ENCODE results near the gene BFSP2.

Gene BFSP2

DNA sequence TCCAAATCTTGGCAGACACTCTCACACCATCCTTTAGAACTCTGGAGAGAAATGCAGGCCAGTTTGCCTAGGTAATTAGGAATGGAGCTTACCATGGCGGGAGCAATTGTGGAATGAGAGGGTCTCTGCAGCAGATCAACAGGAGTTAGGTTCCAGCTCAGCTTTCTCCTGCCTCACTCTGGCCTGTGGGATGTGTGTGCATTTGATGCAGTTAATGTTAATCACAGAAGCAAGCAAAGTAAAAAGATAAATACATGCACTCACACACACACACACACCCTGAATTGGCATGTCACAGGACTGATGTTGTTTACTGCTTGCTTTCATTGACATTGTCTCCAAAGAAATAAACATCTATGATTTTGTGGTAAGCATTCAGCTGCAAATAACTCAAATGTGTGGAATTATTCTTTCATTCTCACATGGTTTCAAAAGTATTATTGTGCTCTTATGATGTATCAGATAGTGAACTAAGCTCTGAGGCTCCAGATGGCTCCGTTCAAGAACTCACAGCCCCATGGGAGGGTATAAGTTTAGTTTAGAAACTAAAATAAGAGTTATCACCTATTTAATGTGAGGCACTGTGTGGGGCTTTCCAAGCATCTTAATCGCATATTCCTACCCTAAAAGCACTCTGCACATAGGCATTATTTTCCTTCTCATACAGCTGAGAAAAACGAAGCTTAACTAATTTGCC, 31.3 kb upstream of the BFSP2 start:
- Histone ChIP-seq H3K27me3 (ENCODE audit: control insufficient read depth, low read length) (no peaks in the 10 kb centered on the region), H3K27ac (ENCODE audit: low read depth, low read length) (no peak overlapping the region), H3K4me2 (ENCODE audit: low read length) (no peak overlapping the region), H3K9me2 (replicated peaks; ENCODE audit: control insufficient read depth, low read length) (no peaks in the 10 kb centered on the region), H3K4me3 (ENCODE audit: low read length) (no peak overlapping the region), H4K20me1 (ENCODE audit: control insufficient read depth, insufficient read depth, low read depth, low read length) (no peaks in the 10 kb centered on the region), H3K9me3 (ENCODE audit: control insufficient read depth, insufficient read depth, low read length) (no peaks in the 10 kb centered on the region), H3K4me1 (ENCODE audit: control insufficient read depth, low read length) (no peaks in the 10 kb centered on the region), H3K79me2 (ENCODE audit: control insufficient read depth, low read length) (no peaks in the 10 kb centered on the region), H3F3A (ENCODE audit: control insufficient read depth, insufficient read depth) (no peaks in the 10 kb centered on the region), H3K36me3 (ENCODE audit: control insufficient read depth, low read length) (no peaks in the 10 kb centered on the region)
- TF ChIP-seq, protein P1, sequence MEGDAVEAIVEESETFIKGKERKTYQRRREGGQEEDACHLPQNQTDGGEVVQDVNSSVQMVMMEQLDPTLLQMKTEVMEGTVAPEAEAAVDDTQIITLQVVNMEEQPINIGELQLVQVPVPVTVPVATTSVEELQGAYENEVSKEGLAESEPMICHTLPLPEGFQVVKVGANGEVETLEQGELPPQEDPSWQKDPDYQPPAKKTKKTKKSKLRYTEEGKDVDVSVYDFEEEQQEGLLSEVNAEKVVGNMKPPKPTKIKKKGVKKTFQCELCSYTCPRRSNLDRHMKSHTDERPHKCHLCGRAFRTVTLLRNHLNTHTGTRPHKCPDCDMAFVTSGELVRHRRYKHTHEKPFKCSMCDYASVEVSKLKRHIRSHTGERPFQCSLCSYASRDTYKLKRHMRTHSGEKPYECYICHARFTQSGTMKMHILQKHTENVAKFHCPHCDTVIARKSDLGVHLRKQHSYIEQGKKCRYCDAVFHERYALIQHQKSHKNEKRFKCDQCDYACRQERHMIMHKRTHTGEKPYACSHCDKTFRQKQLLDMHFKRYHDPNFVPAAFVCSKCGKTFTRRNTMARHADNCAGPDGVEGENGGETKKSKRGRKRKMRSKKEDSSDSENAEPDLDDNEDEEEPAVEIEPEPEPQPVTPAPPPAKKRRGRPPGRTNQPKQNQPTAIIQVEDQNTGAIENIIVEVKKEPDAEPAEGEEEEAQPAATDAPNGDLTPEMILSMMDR (IDR thresholded peaks at IDR 0.05; ENCODE audit: low read depth, low read length, poor library complexity, severe bottlenecking), result no peak
- TF ChIP-seq EZH2phosphoT487 (IDR thresholded peaks at IDR 0.05; ENCODE audit: borderline replicate concordance, low read length), result no peak

DNA sequence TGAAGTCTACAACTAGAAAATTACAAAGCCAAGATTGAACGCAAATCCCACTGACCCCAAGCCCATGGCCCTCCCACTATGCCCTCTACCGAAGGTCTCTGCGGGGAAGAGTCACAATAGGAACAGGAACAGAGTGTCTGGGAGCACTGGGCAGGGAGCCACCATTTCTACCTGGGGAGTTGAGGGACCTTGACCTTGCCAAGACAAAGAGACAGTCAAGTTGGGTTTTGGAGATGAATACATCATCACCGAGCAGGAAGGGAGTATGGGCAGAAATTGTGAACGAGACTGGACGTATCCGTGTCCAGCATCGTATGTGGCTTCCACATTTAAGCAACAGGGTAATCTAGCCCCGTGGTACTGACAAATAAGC, 30.8 kb upstream of the BFSP2 start:
- Histone ChIP-seq H3K36me3 (ENCODE audit: control insufficient read depth, low read length) (no peaks in the 10 kb centered on the region), H3K4me1 (ENCODE audit: control insufficient read depth, low read length) (no peaks in the 10 kb centered on the region), H3K27me3 (ENCODE audit: control insufficient read depth, low read length) (no peaks in the 10 kb centered on the region), H3K4me3 (ENCODE audit: low read length) (no peak overlapping the region), H3K79me2 (ENCODE audit: control insufficient read depth, low read length) (no peaks in the 10 kb centered on the region), H3K27ac (ENCODE audit: low read depth, low read length) (no peak overlapping the region), H4K20me1 (ENCODE audit: control insufficient read depth, insufficient read depth, low read depth, low read length) (no peaks in the 10 kb centered on the region), H3K9me3 (ENCODE audit: control insufficient read depth, insufficient read depth, low read length) (no peaks in the 10 kb centered on the region), H3F3A (ENCODE audit: control insufficient read depth, insufficient read depth) (no peaks in the 10 kb centered on the region), H3K9me2 (replicated peaks; ENCODE audit: control insufficient read depth, low read length) (no peaks in the 10 kb centered on the region), H3K4me2 (ENCODE audit: low read length) (no peak overlapping the region)
- TF ChIP-seq, protein P1 (IDR thresholded peaks at IDR 0.05; ENCODE audit: low read depth, low read length, poor library complexity, severe bottlenecking), result no peak
- no peak for TF ChIP-seq EZH2phosphoT487 (IDR thresholded peaks at IDR 0.05; ENCODE audit: borderline replicate concordance, low read length)

DNA sequence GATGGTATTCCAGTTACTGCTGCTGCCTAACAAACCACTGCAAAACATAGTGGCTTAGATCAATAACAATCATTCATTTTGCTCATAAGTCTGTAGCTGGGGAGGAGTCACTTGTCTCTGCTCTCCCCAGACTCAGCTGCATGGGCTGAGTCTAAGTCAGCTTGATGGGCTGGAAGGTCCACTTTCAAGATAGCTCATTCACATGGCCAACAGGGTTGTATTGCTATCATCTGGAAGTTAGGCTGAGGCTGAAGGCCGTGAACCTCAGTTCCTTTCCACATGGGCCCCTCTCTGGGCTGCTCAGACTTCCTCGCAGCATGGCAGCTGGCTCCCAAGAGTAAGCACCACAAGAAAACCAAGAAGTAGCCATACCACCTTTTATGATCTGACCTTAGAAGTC, 28.7 kb upstream of the BFSP2 start:
- TF ChIP-seq, protein P1 (IDR thresholded peaks at IDR 0.05; ENCODE audit: low read depth, low read length, poor library complexity, severe bottlenecking), result no peak
- TF ChIP-seq EZH2phosphoT487 (IDR thresholded peaks at IDR 0.05; ENCODE audit: borderline replicate concordance, low read length), result no peak
- Histone ChIP-seq H3K27me3 (ENCODE audit: control insufficient read depth, low read length) (no peaks in the 10 kb centered on the region), H3K4me2 (ENCODE audit: low read length) (no peak overlapping the region), H3K9me3 (ENCODE audit: control insufficient read depth, insufficient read depth, low read length) (no peaks in the 10 kb centered on the region), H3K9me2 (replicated peaks; ENCODE audit: control insufficient read depth, low read length) (no peaks in the 10 kb centered on the region), H3K36me3 (ENCODE audit: control insufficient read depth, low read length) (no peaks in the 10 kb centered on the region), H4K20me1 (ENCODE audit: control insufficient read depth, insufficient read depth, low read depth, low read length) (no peaks in the 10 kb centered on the region), H3K4me1 (ENCODE audit: control insufficient read depth, low read length) (peaks cover 6% of the 10 kb centered on the region; the same call in 1 of the 2 replicates), H3F3A (ENCODE audit: control insufficient read depth, insufficient read depth) (no peaks in the 10 kb centered on the region), H3K27ac (ENCODE audit: low read depth, low read length) (no peak overlapping the region), H3K4me3 (ENCODE audit: low read length) (no peak overlapping the region), H3K79me2 (ENCODE audit: control insufficient read depth, low read length) (no peaks in the 10 kb centered on the region)
